ENCODE measurements around the gene PLA2G2A. TPM values are rescaled to one million over a fixed set of nuclear protein-coding genes. Genes with fewer than 3 reads are reported as not detected.

PLA2G2A gene
- total RNA-seq, 1 experiment from 2014 or later: 7.1 TPM

- Histone ChIP-seq H4K8ac (replicated peaks; ENCODE audit: insufficient read length, low read depth, low read length) (no peak overlapping the region), H4K91ac (ENCODE audit: insufficient read length, low read depth, low read length) (no peak overlapping the region), H2BK5ac (ENCODE audit: insufficient read length, low read length) (no peak overlapping the region), H3K56ac (ENCODE audit: insufficient read length, low read depth, low read length) (no peak overlapping the region), H2BK120ac (ENCODE audit: low read depth, low read length, poor library complexity, severe bottlenecking) (no peak overlapping the region), H2BK12ac (ENCODE audit: insufficient read length, low read depth, low read length) (no peak overlapping the region), H3K14ac (ENCODE audit: insufficient read depth, low read length) (no peak overlapping the region), H2BK20ac (ENCODE audit: low read depth, low read length, poor library complexity, severe bottlenecking) (no peak overlapping the region), H3K4me1 (ENCODE audit: insufficient read depth, low read length) (peaks cover 8% of the 10 kb centered on the region; the same call in 1 of the 2 replicates), H3K23ac (ENCODE audit: insufficient read length, low read depth, low read length) (no peak overlapping the region), H3K9ac (ENCODE audit: extremely low read depth, insufficient read length, low read length) (no peak overlapping the region), H2AFZ (ENCODE audit: low read length) (no peak overlapping the region), H2AK5ac (ENCODE audit: insufficient read length, low read length) (no peak overlapping the region), H3K27ac (ENCODE audit: insufficient read length, low read depth, low read length) (no peak overlapping the region), H3T11ph (ENCODE audit: low read length) (no peak overlapping the region), H3K9me3 (ENCODE audit: control insufficient read depth, low read depth, low read length) (no peaks in the 10 kb centered on the region), H4K5ac (ENCODE audit: insufficient read length, low read depth, low read length) (no peak overlapping the region), H3K27me3 (ENCODE audit: insufficient read depth, low read length) (no peaks in the 10 kb centered on the region), H3K4ac (ENCODE audit: low read depth, low read length) (no peak overlapping the region), H3K4me2 (ENCODE audit: insufficient read depth, insufficient read length, low read length) (no peak overlapping the region), H3K18ac (ENCODE audit: insufficient read length, low read depth, low read length) (no peak overlapping the region), H3K23me2 (ENCODE audit: insufficient read length, low read depth, low read length, poor library complexity, severe bottlenecking) (no peaks in the 10 kb centered on the region), H2BK15ac (ENCODE audit: low read depth, low read length) (no peak overlapping the region), H3K79me1 (ENCODE audit: insufficient read depth, low read depth, low read length, poor library complexity, severe bottlenecking) (no peaks in the 10 kb centered on the region), H3K79me2 (ENCODE audit: insufficient read depth, low read length) (no peaks in the 10 kb centered on the region), H4K20me1 (ENCODE audit: control insufficient read depth, insufficient read depth, insufficient read length) (no peaks in the 10 kb centered on the region)
- Mint-ChIP-seq H3K4me3 (no peak overlapping the region), H3K9me3 (no peaks in the 10 kb centered on the region), H3K27me3 (ENCODE audit: low read depth) (no peaks in the 10 kb centered on the region; the same call in none of the 2 replicates), H3K36me3 (ENCODE audit: insufficient read depth in 1 of 3, low read depth in 3 of 3) (no peaks in the 10 kb centered on the region), H3K27ac (peak overlapping the region in 1 of 3 experiments; percentile 54; a peak in 2 of 7 replicates), H3K4me1 (peaks cover 25 to 33% of the 10 kb centered on the region in 2 experiments)
- no CpG with 5 or more reads among the region's 6 CpGs for WGBS (ENCODE audit: extremely low coverage, insufficient read length, low lambda C conversion rate)
- DNase-seq: no peak
- TF ChIP-seq CTCF (conservative IDR thresholded peaks at IDR 0.05): no peak
These were observed 3.8 kb downstream of the PLA2G2A start for GRCh38 chr1:19975423-19976193.

Measured in H9 (cell line).